ENCODE measurements around the gene FOXK2. TPM values are rescaled to one million over a fixed set of nuclear protein-coding genes. Genes with fewer than 3 reads are reported as not detected.

Gene FOXK2
- total RNA-seq, 1 donor from 2014 or later, result 95.2 TPM

DNA sequence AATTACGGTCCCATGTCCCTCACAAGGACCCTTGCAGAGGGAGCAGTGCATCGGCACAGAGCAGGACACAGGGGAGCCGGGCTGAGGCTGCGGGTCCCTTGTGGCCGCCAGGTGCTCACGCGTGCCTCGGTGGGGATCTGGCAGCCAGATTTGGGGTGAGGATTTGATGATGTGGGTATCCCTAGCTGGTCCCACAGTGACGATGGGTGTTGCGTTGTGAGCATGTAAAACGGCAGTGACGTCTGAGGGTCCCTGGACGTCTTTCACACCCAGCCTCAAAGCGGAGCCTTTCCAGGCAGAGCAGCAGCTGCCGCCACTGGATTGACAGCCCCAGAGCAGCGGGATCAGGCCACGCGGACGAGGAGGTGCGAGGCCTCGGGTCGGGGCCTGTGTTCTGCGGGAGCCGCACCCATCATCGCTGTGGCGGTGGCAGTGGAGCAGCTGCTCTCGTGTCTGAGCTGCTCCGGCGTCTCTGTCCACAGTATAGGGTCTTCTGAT lies 74.1 kb downstream of the FOXK2 start:
- Mint-ChIP-seq H3K4me1 (ENCODE audit: low read depth) (peaks cover 28% of the 10 kb centered on the region), H3K27me3 (ENCODE audit: low read depth) (no peaks in the 10 kb centered on the region), H3K4me3 (ENCODE audit: low read depth) (peak overlapping the region; percentile 72), H3K36me3 (ENCODE audit: low read depth) (peaks cover 38% of the 10 kb centered on the region), H3K9me3 (no peaks in the 10 kb centered on the region), H3K27ac (peak overlapping the region; percentile 81)
- intact Hi-C loops (cut with micrococcal nuclease), result no loop called here
- no peak for DNase-seq (ENCODE audit: low spot score)

DNA sequence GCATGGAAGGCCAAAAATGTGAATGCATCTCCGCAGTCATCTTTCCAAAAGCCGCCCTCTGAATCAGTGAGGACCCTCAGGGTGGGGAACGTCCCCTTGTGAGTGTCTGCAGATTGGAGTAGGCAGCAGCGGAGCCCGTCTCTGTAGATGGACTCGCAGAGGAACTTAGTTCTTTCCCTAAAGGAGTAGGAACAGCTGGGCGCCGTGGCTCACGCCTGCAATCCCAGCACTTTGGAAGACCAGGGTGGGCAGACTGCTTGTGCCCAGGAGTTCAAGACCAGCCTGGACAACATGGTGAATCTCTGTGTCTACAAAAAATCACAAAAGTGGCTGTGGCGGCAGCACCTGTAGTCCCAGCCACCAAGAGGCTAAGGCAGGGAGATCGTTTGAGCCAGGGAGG lies 75.0 kb downstream of the FOXK2 start:
- no peak for DNase-seq (ENCODE audit: low spot score)
- Mint-ChIP-seq H3K9me3 (no peaks in the 10 kb centered on the region), H3K4me3 (ENCODE audit: low read depth) (peak overlapping the region; percentile 72), H3K36me3 (ENCODE audit: low read depth) (peaks cover 42% of the 10 kb centered on the region), H3K4me1 (ENCODE audit: low read depth) (peaks cover 28% of the 10 kb centered on the region), H3K27ac (peak overlapping the region; percentile 42), H3K27me3 (ENCODE audit: low read depth) (no peaks in the 10 kb centered on the region)
- intact Hi-C loops (cut with micrococcal nuclease), result no loop called here

- no peak for DNase-seq (ENCODE audit: low spot score)
- H3K9me3 Mint-ChIP-seq, result no peaks in the 10 kb centered on the region
- H3K4me1 Mint-ChIP-seq (ENCODE audit: low read depth), result peaks cover 28% of the 10 kb centered on the region
- no peak overlapping the region for H3K4me3 Mint-ChIP-seq (ENCODE audit: low read depth)
- no peak overlapping the region for H3K27ac Mint-ChIP-seq
- H3K27me3 Mint-ChIP-seq (ENCODE audit: low read depth), result no peaks in the 10 kb centered on the region
- intact Hi-C loops (cut with micrococcal nuclease), result no loop called here
- H3K36me3 Mint-ChIP-seq (ENCODE audit: low read depth), result peaks cover 45% of the 10 kb centered on the region
Measured at GRCh38 chr17:82595893-82596292, 76.4 kb downstream of the FOXK2 start.

GRCh38 chr17:82596296-82596695 lies 76.8 kb downstream of the FOXK2 start:
- H3K36me3 Mint-ChIP-seq (ENCODE audit: low read depth), result peaks cover 49% of the 10 kb centered on the region
- H3K9me3 Mint-ChIP-seq, result no peaks in the 10 kb centered on the region
- DNase-seq (ENCODE audit: low spot score), result no peak
- no peak overlapping the region for H3K4me3 Mint-ChIP-seq (ENCODE audit: low read depth)
- peaks cover 28% of the 10 kb centered on the region for H3K4me1 Mint-ChIP-seq (ENCODE audit: low read depth)
- H3K27ac Mint-ChIP-seq, result no peak overlapping the region
- intact Hi-C loops (cut with micrococcal nuclease), result no loop called here
- no peaks in the 10 kb centered on the region for H3K27me3 Mint-ChIP-seq (ENCODE audit: low read depth)

DNA sequence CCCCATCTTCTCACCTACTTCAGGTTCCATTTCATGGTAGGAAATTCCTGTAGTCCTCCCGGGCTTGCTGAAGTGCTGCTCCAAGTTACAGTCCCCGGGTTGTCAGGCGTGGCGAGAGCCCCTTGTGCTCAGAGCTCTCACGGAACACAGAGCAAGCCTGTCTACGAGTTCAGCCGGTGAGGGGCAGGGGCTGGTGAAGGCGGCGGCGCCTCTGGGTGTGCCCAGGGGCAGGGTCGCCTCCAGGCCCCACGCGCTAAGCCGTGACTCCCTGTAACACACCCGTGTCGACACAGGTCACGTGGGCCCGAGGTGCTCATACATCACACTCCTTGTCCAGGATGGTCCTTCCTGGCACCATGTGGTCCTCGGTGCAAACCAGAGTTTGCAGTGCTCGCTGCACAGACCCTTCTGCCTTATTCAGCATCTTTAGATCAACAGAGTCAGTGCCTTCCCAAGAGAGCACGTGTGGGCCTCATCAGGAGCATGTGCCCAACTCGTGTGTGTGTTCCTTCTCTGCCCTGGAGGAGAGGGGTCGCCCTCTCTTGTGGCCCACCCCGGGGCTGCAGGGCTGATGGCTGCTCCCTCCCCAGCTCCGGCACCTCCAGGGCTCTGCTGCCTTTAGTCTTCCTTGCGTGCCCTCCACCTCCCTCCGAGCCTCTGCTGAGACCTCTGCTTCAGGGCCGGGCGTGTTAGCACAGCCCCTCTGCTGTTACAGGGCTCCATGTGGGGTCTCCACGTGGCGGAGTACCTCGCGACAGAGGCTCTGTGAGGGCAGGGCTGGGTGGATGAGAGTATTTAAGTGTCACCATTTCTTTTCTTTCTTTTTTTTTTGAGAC lies 77.5 kb downstream of the FOXK2 start:
- peaks cover 22% of the 10 kb centered on the region for H3K4me1 Mint-ChIP-seq (ENCODE audit: low read depth)
- no peak overlapping the region for H3K27ac Mint-ChIP-seq
- no peak for DNase-seq (ENCODE audit: low spot score)
- no peak overlapping the region for H3K4me3 Mint-ChIP-seq (ENCODE audit: low read depth)
- intact Hi-C loops (cut with micrococcal nuclease), result no loop called here
- H3K9me3 Mint-ChIP-seq, result no peaks in the 10 kb centered on the region
- H3K27me3 Mint-ChIP-seq (ENCODE audit: low read depth), result no peaks in the 10 kb centered on the region
- peaks cover 56% of the 10 kb centered on the region for H3K36me3 Mint-ChIP-seq (ENCODE audit: low read depth)

- H3K9me3 Mint-ChIP-seq, result no peaks in the 10 kb centered on the region
- H3K36me3 Mint-ChIP-seq (ENCODE audit: low read depth), result peaks cover 63% of the 10 kb centered on the region
- H3K4me1 Mint-ChIP-seq (ENCODE audit: low read depth), result peaks cover 15% of the 10 kb centered on the region
- no peak overlapping the region for H3K4me3 Mint-ChIP-seq (ENCODE audit: low read depth)
- intact Hi-C loops (cut with micrococcal nuclease), result no loop called here
- H3K27me3 Mint-ChIP-seq (ENCODE audit: low read depth), result no peaks in the 10 kb centered on the region
- no peak overlapping the region for H3K27ac Mint-ChIP-seq
- no peak for DNase-seq (ENCODE audit: low spot score)
Measured at GRCh38 chr17:82598256-82599119, 79.0 kb downstream of the FOXK2 start.

DNA sequence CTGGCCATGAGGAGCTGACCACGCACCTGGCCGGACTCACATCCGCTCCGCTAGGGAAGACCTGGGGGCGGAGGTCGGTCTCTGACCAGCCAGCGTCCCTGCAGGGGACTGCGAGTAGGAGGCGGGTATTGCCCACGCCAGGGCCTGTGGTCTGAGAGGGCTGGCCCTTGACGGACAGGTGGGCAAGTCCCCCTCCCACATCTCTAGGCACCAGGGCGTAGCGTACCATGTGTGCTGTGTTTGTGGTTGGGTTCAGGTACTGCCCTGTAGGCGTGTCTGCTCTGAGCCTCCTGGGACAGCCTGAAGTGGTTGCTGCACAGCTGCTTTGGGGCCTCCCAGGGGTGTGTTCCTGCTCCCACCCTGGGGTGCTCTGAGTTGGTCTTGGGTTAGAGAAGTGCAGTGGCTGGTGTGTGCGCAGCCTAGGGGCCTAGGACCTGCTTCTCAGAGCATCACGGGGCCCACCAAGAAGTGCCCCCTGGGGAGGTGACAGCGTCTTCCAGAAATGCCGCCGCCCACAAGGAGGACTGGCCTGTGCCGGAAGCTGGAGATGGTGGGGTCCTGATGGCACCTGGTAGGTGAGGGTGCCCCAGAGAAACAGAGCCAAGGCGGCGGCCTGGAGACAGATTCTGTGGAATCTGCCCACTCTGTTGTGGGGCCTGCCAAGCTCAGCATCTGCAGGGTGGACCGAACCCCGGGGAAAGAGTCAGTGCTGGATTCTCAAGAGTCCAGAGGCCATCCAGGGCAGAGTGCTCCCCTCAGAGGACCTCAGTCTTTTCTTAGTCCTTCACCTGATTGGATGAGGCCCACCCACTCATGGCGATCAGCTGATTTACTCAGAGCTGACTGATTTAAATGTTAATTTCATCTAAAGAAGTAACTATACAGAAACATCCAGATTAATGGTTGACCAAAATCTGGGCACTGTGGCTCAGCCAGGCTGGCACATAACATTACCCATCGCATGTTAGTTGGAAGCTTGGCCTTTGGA lies 80.4 kb downstream of the FOXK2 start:
- H3K27ac Mint-ChIP-seq, result no peak overlapping the region
- H3K36me3 Mint-ChIP-seq (ENCODE audit: low read depth), result peaks cover 62% of the 10 kb centered on the region
- no peaks in the 10 kb centered on the region for H3K27me3 Mint-ChIP-seq (ENCODE audit: low read depth)
- intact Hi-C loops (cut with micrococcal nuclease), result no loop called here
- H3K4me3 Mint-ChIP-seq (ENCODE audit: low read depth), result no peak overlapping the region
- no peaks in the 10 kb centered on the region for H3K9me3 Mint-ChIP-seq
- H3K4me1 Mint-ChIP-seq (ENCODE audit: low read depth), result peaks cover 14% of the 10 kb centered on the region
- DNase-seq (ENCODE audit: low spot score), result no peak

GRCh38 chr17:82600731-82601446 lies 81.4 kb downstream of the FOXK2 start:
- intact Hi-C loops (cut with micrococcal nuclease), result no loop called here
- Mint-ChIP-seq H3K4me3 (ENCODE audit: low read depth) (no peak overlapping the region), H3K27ac (no peak overlapping the region), H3K4me1 (ENCODE audit: low read depth) (peaks cover 14% of the 10 kb centered on the region), H3K27me3 (ENCODE audit: low read depth) (no peaks in the 10 kb centered on the region), H3K36me3 (ENCODE audit: low read depth) (peaks cover 71% of the 10 kb centered on the region), H3K9me3 (no peaks in the 10 kb centered on the region)
- DNase-seq (ENCODE audit: low spot score), result no peak

DNA sequence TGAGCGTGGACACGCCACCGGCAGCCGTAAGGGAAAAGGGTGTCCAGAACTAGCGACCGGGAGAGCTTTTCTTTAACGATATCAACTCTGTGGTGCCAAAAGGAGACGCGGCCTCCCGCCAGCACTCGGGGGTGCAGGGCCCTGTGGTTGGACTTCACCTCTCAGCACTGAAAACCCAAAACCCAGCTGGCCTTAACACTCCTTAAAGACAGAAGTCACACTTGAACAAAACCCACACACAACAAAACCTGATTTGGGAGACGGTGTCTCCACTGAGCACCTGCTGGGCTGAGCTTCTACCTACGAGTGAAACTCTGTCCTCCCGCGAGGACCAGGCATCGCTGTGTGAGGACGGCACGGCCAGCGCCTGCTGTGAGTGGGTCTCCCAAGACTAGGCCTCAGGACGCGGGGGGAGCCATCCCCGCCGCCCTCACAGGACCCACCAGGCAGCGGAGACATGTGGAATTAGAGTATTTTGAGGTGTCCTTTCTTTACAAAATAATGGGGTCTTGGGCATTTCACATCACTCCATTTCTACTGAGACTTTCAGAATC lies 82.0 kb downstream of the FOXK2 start:
- peaks cover 71% of the 10 kb centered on the region for H3K36me3 Mint-ChIP-seq (ENCODE audit: low read depth)
- no peak for DNase-seq (ENCODE audit: low spot score)
- no peaks in the 10 kb centered on the region for H3K9me3 Mint-ChIP-seq
- intact Hi-C loops (cut with micrococcal nuclease), result no loop called here
- no peaks in the 10 kb centered on the region for H3K27me3 Mint-ChIP-seq (ENCODE audit: low read depth)
- no peak overlapping the region for H3K27ac Mint-ChIP-seq
- H3K4me3 Mint-ChIP-seq (ENCODE audit: low read depth), result no peak overlapping the region
- H3K4me1 Mint-ChIP-seq (ENCODE audit: low read depth), result peaks cover 14% of the 10 kb centered on the region

DNA sequence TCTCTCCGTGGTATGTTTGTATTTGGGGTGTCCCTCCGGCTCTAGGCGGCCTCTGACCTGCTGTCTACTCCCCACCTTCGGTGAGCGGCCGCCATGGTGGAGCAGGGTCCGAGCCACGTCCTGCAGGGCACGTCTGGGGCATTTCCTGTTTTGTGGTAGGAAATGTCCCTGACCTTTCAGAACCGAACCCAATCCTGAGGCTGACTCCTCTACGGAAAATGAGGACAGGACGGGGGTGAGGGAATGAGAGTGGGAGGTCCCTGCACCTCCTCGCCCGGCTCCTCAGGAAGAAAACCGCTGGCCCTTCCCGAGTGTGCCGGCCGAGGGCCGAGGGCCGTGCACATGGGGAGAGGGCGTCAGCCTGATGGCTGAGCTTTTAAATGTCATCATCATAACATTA lies 83.0 kb downstream of the FOXK2 start:
- Mint-ChIP-seq H3K9me3 (no peaks in the 10 kb centered on the region), H3K27me3 (ENCODE audit: low read depth) (no peaks in the 10 kb centered on the region), H3K36me3 (ENCODE audit: low read depth) (peaks cover 66% of the 10 kb centered on the region), H3K4me1 (ENCODE audit: low read depth) (peaks cover 14% of the 10 kb centered on the region), H3K4me3 (ENCODE audit: low read depth) (no peak overlapping the region), H3K27ac (no peak overlapping the region)
- intact Hi-C loops (cut with micrococcal nuclease), result no loop called here
- no peak for DNase-seq (ENCODE audit: low spot score)

GRCh38 chr17:82602986-82603710 lies 83.6 kb downstream of the FOXK2 start:
- DNase-seq (ENCODE audit: low spot score), result no peak
- Mint-ChIP-seq H3K9me3 (no peaks in the 10 kb centered on the region), H3K27me3 (ENCODE audit: low read depth) (no peaks in the 10 kb centered on the region), H3K4me1 (ENCODE audit: low read depth) (peaks cover 14% of the 10 kb centered on the region), H3K4me3 (ENCODE audit: low read depth) (no peak overlapping the region), H3K36me3 (ENCODE audit: low read depth) (peaks cover 65% of the 10 kb centered on the region), H3K27ac (peak overlapping the region; percentile 83)
- intact Hi-C loops (cut with micrococcal nuclease), result no loop called here
